Heart left ventricle (tissue), 16 donors: ENCODE results near the gene DNAL1. TPM values are rescaled to one million over a fixed set of nuclear protein-coding genes. Genes with fewer than 3 reads are reported as not detected.

Experiments
- ATAC-seq, 4 donors: fragments of 200-7000 bp; cut with Tn5 transposase; one replicate each; pipeline ENCODE4 v1.9.1; 2020 to 2022; ENCODE audit warnings: moderate library complexity in 4 of 4, mild to moderate bottlenecking in 3 of 4, moderate number of reproducible peaks in 1 of 4
- DNase-seq, 5 donors: peaks; one replicate each; pipeline ENCODE4 v3.0.0-alpha.2; 2020
- H3K27ac ChIP-seq, 12 donors: fragments of 200-600 bp; sonication (generic) in 4 of 12; one replicate each; pipeline versions ENCODE4 v1.5.0 to v1.8.0; 2016 to 2022; ENCODE audit warnings: mild to moderate bottlenecking in 2 of 12
- H3K27me3 ChIP-seq, 9 donors: fragments of 200-600 bp; sonication (generic) in 2 of 9; one replicate each; pipeline versions ENCODE4 v1.5.1 to v1.8.0; 2016 to 2022; ENCODE audit warnings: mild to moderate bottlenecking in 3 of 9
- H3K36me3 ChIP-seq, 9 donors: fragments of 200-600 bp; sonication (generic) in 2 of 9; one replicate each; pipeline versions ENCODE4 v1.5.0 to v1.8.0; 2018 to 2022; ENCODE audit warnings: mild to moderate bottlenecking in 2 of 9
- H3K4me1 ChIP-seq, 12 donors: fragments of 200-600 bp; sonication (generic) in 4 of 12; one replicate each; pipeline versions ENCODE4 v1.5.0 to v1.8.0; 2016 to 2022; ENCODE audit warnings: mild to moderate bottlenecking in 3 of 12
- H3K4me3 ChIP-seq, 12 donors: fragments of 200-600 bp; sonication (generic) in 4 of 12; one replicate each; pipeline versions ENCODE4 v1.5.0 to v1.8.0; 2017 to 2022; ENCODE audit warnings: mild to moderate bottlenecking in 9 of 12, moderate library complexity in 4 of 12
- H3K9me3 ChIP-seq, 12 donors: fragments of 200-600 bp; sonication (generic) in 4 of 12; one replicate each; pipeline versions ENCODE4 v1.5.0 to v1.8.0; 2016 to 2022; ENCODE audit warnings: mild to moderate bottlenecking in 1 of 12
- CTCF ChIP-seq, 12 donors: fragments of 200-600 bp; sonication (generic) in 4 of 12; IDR thresholded peaks; one replicate each; pipeline versions ENCODE4 v1.5.0 to v1.8.0; 2018 to 2022; ENCODE audit warnings: antibody characterized with exemption in 12 of 12, mild to moderate bottlenecking in 5 of 12
- POLR2A ChIP-seq, 2 donors: fragments of 450-650 bp; IDR thresholded peaks; one replicate each; pipeline ENCODE4 v1.6.1; 2017; ENCODE audit warnings: antibody characterized with exemption in 2 of 2, mild to moderate bottlenecking in 2 of 2, moderate library complexity in 2 of 2
- WGBS, 4 donors: extraction: QIAGEN DNeasy Blood & Tissue Kit in 2 of 4; methylation state at CpG; one replicate each; pipeline versions ENCODE4 v1.1.5 to v1.1.7; 2013 to 2018; 5-methylcytosine and 5-hydroxymethylcytosine counted together
- intact Hi-C, 10 donors: fragments of 100-400 bp; cut with DNase I; formaldehyde crosslinking; loops; one replicate each; pipeline versions ENCODE4 v1.11.1 to v1.14.2; 2022
- polyA plus RNA-seq, 2 donors: library from polyadenylated mRNA; stranded (reverse); fragments of 200-250 nt; gene quantifications; one replicate each; pipeline ENCODE4 v1.2.3, GENCODE V29; 2013
- total RNA-seq, 9 donors: library from RNA; depleted of rRNA in 2 of 9; stranded (reverse); fragments of >200 nt in 2 of 9; fragmentation: NEBNext Ultra II Directional in 3 of 9; extraction: Animal tissue kit (Norgen Biotek cat#: 25700) in 3 of 9; gene quantifications; one replicate each; pipeline versions ENCODE4 v1.1.0 to v1.2.4, GENCODE V29; 2016 to 2023
- donor health status: ischemic (EF 13 %, LVEDD 7.1; RV severe dilation, severe dysfunction).
- donor health status: healthy with polysubstance abuse.
- donor health status: DM: no; HTN: yes; CAD: no.
- donor health status: DM: no; HTN: no; CAD: no.
- donor health status: ischemic (EF 25% LVEDD 6.9; RV normal size, moderate dysfunction).
- donor health status: ischemic (EF 25% LVEDD 5.7; RV mildly dilated, moderate dysfunction).
- donor health status: healthy.
- donor health status: DM: yes; HTN: yes; CAD: no.
- donor health status: ischemic (EF 35%, LVEDD 5.7; RV mildly dilated, moderate dysfunction).
- donor health status: nonischemic (EF 11% LVEDD 7.7; RV severe dilation, severe dysfunction).
- donor health status: DM: yes; HTN: yes; CAD: no.
- donor health status: PGD.
- donor health status: ischemic (EF 29% LVEDD 5.4; RV normal size, mild dysfunction).
- donor health status: nonischemic (EF 23%, LVEDD 6.1; RV moderate dilation, normal function).

The DNAL1 gene
- total and polyA plus RNA-seq, 11 donors: 5.2 to 24.5 (median 13.3) TPM

DNA sequence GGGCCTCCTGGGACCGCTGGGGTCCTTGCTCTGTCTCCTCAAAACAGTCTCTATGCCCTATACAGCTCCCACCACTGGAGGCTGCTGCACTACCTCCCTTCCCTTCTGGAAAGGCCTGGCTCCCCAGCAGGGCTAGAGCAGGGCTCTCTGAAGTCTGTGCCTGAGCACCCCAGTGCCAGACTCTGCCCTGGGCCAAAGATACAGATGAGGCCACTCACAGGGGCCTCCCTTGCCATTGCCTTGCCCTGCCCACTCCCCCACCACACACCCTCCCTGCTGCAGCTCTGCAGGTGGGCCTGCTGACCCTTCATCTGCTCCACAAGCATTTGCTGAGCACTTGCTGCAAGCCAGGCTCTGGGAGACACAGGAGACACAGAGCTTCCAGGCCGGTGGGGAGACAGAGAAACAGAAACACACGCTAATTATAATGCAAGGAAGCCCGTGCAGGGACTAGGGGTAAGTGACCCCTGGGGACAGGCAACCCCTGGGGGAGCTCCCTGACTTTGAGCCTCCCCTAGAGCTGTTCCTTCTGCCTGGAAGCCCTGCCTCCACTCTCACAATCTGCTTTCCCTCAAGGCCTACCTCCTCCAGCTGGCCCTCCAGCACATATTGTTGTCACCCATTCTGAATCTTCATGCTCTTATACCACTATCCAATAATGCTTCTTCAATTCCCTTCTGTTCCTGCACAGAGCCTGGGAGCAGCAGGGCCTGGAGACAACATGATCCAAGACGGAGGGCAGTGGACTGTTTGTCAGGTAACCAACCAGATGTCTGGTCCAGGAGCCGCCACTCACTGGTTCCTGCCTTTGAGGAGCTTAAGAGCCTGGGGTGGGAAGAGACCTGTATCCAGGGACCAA, 102.0 kb downstream of the DNAL1 start:
- Histone ChIP-seq H3K4me1 (peaks cover 62 to 100% (median 100%) of the 10 kb centered on the region in 12 donors), H3K27ac (peak overlapping the region in 11 of 12 donors; percentile 25 to 100 (median 70)), H3K4me3 (no peak overlapping the region), H3K9me3 (no peaks in the 10 kb centered on the region), H3K36me3 (no peaks in the 10 kb centered on the region), H3K27me3 (no peaks in the 10 kb centered on the region)
- DNase-seq (peak in 1 of 5 donors; percentile 41), ATAC-seq (peak in 3 of 4 donors; percentile 24 to 28 (median 26))
- intact Hi-C loops: no loop called here
- WGBS, 4 donors: 32 to 50% (median 37%) methylated on average over 6 of the region's 6 CpGs
- TF ChIP-seq CTCF (IDR thresholded peaks at IDR 0.05): peak in 5 of 12 donors; percentile 13 to 35 (median 22)
- no peak for TF ChIP-seq POLR2A (IDR thresholded peaks at IDR 0.05)

DNA sequence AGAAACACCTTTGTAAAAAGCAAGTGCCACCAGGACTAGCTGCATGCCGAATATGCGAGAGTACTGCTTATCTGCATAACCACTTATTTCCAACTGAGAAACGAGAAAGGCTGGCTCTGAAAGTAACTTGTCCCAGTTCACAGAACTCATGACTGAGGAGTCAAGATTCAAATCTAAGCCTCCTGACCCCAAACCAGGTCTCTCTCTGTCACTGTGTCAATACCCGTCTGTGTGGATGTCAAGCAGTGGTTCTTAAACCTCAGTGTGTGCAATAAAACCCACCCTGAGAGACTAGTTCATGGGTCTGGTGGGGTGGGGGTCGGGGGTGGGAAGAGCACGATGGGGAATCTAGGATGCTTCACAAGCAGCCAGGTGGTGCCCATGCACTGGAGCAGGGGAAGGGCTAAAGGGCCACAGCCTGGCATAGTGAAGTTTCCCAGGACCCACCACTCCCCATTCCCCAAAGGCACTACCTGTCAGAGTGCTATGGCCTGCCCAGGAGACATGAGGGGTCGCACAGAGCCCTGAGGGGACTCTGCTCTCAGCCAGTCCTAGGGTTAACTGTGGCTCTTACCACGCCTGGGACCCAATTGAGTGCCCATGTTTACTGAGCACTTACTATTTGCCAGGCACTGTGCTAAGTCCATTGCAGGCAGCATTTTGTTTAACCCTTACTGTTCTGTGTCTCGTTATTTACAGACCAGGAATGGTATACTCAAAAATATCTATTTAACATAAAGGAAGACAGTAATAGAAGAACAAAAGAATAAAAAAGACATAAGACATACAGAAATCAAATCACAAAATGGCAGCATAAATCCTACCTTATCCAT, 102.8 kb downstream of the DNAL1 start:
- Histone ChIP-seq H3K4me1 (peaks cover 60 to 100% (median 100%) of the 10 kb centered on the region in 12 donors), H3K27ac (peak overlapping the region in 8 of 12 donors; percentile 25 to 100 (median 75)), H3K9me3 (no peaks in the 10 kb centered on the region), H3K27me3 (no peaks in the 10 kb centered on the region), H3K36me3 (no peaks in the 10 kb centered on the region), H3K4me3 (no peak overlapping the region)
- intact Hi-C loops: no loop called here
- no peak for TF ChIP-seq CTCF (IDR thresholded peaks at IDR 0.05)
- no peak for TF ChIP-seq POLR2A (IDR thresholded peaks at IDR 0.05)
- ATAC-seq (no peak), DNase-seq (no peak)
- 67 to 70% (median 70%) methylated on average over 7 to 9 of the region's 9 CpGs for WGBS, 4 donors

DNA sequence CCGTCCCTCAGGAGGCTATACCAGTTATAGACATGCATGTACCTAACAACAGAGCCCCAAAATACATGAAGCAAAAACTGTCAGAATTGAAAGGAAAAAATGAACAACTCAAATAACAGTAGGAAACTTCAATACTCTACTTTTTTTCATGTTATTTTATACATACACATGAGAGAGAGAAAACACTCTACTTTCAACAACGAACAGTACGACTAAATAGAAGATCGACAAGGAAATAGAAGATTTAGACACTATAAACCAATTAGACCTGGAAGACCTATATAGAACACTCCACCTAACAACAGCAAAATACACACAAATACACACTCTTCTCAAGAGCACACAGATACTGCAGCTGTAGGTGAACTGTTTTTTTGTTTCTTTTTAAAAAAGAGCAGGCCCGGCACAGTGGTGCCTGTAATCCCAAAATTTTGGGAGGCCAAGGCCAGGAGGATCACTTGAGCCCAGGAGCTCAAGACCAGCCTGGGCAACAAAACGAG, 104.1 kb downstream of the DNAL1 start:
- H3K27me3 ChIP-seq: no peaks in the 10 kb centered on the region
- TF ChIP-seq POLR2A (IDR thresholded peaks at IDR 0.05) (no peak), CTCF (IDR thresholded peaks at IDR 0.05) (no peak)
- H3K27ac ChIP-seq: peak overlapping the region in 10 of 12 donors; percentile 12 to 100 (median 88)
- H3K4me1 ChIP-seq: peaks cover 60 to 100% (median 100%) of the 10 kb centered on the region in 12 donors
- WGBS, 4 donors: 72 to 78% (median 74%) methylated on average over 6 of the region's 6 CpGs
- ATAC-seq (no peak), DNase-seq (no peak)
- H3K4me3 ChIP-seq: no peak overlapping the region
- H3K36me3 ChIP-seq: no peaks in the 10 kb centered on the region
- intact Hi-C loops: no loop called here
- no peaks in the 10 kb centered on the region for H3K9me3 ChIP-seq
